Dermis blood vessel endothelial cell (primary cell): ENCODE results near the gene ORC2. TPM values are rescaled to one million over a fixed set of nuclear protein-coding genes. Genes with fewer than 3 reads are reported as not detected.
A peak's percentile ranks its signal among the peaks of the same experiment; 100 is the strongest.

Experiments
- DNase-seq: peaks from one replicate; pipeline ENCODE4 v3.0.0; 2010
- total RNA-seq: library from RNA; depleted of rRNA; stranded (reverse); fragments of >200 nt; gene quantifications from 2 replicates; pipeline ENCODE4 v1.2.3, GENCODE V29; 2014

Gene ORC2
- total RNA-seq, 1 donor from 2014 or later = 19.7 TPM

DNA sequence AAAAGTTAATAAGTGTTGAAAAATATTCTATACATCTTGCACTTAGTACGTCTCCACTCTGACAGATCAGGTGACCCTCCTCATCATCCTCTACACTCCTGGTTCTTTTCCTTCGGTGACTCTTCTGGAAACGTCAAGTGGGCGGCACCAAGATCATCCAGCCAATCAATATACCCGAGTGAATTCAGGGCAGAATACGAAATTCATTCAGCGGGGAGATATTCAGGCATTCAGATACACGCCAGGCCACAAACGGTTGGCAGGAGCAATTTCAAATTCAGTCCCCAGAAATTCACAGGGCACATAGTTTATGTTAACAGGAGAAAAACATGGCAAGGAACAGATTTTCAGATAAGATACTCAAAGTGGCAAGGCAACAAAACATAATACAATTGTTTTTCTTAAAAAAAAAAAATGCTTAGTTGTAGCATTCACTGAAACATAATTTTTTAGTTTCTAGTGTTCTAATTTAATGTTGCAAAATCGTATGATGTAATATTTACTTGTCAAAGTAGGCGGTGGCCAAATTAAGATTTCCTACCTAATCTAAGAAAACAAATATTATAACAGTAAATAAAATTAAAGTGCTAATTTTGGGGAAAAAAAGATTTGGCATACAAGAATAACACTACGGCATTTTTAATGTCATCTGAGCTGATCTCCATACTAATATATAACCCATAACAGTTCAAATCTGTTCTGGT is 103.2 kb downstream of the ORC2 start:
- DNase-seq = peak; percentile 64

Other genes with a start within 250 kb of the ORC2 start
- 510 and 784 TPM in 2 replicates for gene BZW1, start 151.8 kb downstream of the ORC2 start, total RNA-seq
- 75.5 and 84.7 TPM in 2 replicates for gene CLK1, start 99.0 kb downstream of the ORC2 start, total RNA-seq
- gene PPIL3, start 74.6 kb downstream of the ORC2 start, total RNA-seq = 18.9 and 20.6 TPM in 2 replicates
- 10.9 and 17.5 TPM in 2 replicates for gene NIF3L1, start 74.3 kb downstream of the ORC2 start, total RNA-seq
- gene HYCC2, start 108.0 kb upstream of the ORC2 start, total RNA-seq = 13.6 and 14.2 TPM in 2 replicates
- gene NDUFB3, start 108.3 kb upstream of the ORC2 start, total RNA-seq = 82.0 and 92.2 TPM in 2 replicates
- 174 and 316 TPM in 2 replicates for gene CFLAR, start 152.5 kb upstream of the ORC2 start, total RNA-seq
- 68.7 and 94.8 TPM in 2 replicates for gene CASP10, start 219.5 kb upstream of the ORC2 start, total RNA-seq